ENCODE measurements around the gene MIOX.

Gene MIOX

DNA sequence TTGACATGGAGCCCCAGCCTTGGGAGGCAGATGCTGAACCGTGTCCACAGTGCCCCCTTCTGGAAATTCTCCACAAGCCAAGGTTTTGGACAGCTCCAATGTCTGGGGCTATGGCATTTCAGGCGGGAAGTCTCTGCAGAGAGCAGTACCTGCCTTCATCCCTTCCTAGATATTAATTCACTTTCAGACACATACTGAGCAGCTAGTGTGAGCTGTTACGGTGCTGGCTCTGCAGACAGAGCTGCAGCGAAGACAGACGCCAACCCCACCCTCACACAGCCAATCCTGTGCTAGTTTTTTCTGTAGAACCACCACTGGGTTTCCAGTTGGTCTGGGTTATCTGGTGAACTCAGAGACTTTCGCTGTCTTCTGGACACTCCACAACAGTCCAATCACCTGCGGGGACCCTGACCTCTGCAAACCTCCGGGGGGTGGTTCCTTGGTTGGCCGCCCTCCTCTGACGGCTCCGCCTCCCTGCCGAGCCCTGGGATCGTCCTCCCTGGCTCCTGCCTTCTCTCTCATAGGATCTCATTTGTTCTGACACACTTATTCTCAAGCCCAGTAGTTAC is 11.7 kb downstream of the MIOX start:
- peak; percentile 27; the same call in 1 of the 2 replicates for TF ChIP-seq NFIC (IDR thresholded peaks at IDR 0.05)
- TF ChIP-seq USF1 (IDR thresholded peaks at IDR 0.05): no peak
- no peak for TF ChIP-seq CEBPB (IDR thresholded peaks at IDR 0.05)
- TF ChIP-seq TAF1 (IDR thresholded peaks at IDR 0.05; ENCODE audit: low read depth): no peak
- TF ChIP-seq, protein P1, sequence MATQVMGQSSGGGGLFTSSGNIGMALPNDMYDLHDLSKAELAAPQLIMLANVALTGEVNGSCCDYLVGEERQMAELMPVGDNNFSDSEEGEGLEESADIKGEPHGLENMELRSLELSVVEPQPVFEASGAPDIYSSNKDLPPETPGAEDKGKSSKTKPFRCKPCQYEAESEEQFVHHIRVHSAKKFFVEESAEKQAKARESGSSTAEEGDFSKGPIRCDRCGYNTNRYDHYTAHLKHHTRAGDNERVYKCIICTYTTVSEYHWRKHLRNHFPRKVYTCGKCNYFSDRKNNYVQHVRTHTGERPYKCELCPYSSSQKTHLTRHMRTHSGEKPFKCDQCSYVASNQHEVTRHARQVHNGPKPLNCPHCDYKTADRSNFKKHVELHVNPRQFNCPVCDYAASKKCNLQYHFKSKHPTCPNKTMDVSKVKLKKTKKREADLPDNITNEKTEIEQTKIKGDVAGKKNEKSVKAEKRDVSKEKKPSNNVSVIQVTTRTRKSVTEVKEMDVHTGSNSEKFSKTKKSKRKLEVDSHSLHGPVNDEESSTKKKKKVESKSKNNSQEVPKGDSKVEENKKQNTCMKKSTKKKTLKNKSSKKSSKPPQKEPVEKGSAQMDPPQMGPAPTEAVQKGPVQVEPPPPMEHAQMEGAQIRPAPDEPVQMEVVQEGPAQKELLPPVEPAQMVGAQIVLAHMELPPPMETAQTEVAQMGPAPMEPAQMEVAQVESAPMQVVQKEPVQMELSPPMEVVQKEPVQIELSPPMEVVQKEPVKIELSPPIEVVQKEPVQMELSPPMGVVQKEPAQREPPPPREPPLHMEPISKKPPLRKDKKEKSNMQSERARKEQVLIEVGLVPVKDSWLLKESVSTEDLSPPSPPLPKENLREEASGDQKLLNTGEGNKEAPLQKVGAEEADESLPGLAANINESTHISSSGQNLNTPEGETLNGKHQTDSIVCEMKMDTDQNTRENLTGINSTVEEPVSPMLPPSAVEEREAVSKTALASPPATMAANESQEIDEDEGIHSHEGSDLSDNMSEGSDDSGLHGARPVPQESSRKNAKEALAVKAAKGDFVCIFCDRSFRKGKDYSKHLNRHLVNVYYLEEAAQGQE (IDR thresholded peaks at IDR 0.05; ENCODE audit: low read depth): peak; percentile 75
- no peak for TF ChIP-seq YY1 (IDR thresholded peaks at IDR 0.05; ENCODE audit: low read depth)
- TF ChIP-seq CREB1 (IDR thresholded peaks at IDR 0.05; ENCODE audit: low read depth): no peak
- peak; percentile 41 for TF ChIP-seq TCF12 (IDR thresholded peaks at IDR 0.05; ENCODE audit: low read depth)
- no peak for TF ChIP-seq EGR1 (IDR thresholded peaks at IDR 0.05)
- TF ChIP-seq ZBTB7A (IDR thresholded peaks at IDR 0.05; ENCODE audit: low read depth): no peak
- TF ChIP-seq TEAD4 (IDR thresholded peaks at IDR 0.05): peak; percentile 71
- TF ChIP-seq, protein P2, sequence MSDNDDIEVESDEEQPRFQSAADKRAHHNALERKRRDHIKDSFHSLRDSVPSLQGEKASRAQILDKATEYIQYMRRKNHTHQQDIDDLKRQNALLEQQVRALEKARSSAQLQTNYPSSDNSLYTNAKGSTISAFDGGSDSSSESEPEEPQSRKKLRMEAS (IDR thresholded peaks at IDR 0.05): peak; percentile 64
- peak; percentile 89 for TF ChIP-seq RAD21 (IDR thresholded peaks at IDR 0.05; ENCODE audit: low read depth)
- 0 out of 2 replicates have a peak, but pooled peaks have one; percentile 39 for TF ChIP-seq EP300 (IDR thresholded peaks at IDR 0.05; ENCODE audit: borderline replicate concordance)

GRCh38 chr22:50500452-50500851 is 13.8 kb downstream of the MIOX start:
- TF ChIP-seq CEBPB (IDR thresholded peaks at IDR 0.05) (no peak), NFIC (IDR thresholded peaks at IDR 0.05) (no peak), TCF12 (IDR thresholded peaks at IDR 0.05; ENCODE audit: low read depth) (no peak), EGR1 (IDR thresholded peaks at IDR 0.05) (no peak), FOXM1 (IDR thresholded peaks at IDR 0.05; ENCODE audit: borderline replicate concordance, low read depth) (no peak), RAD21 (IDR thresholded peaks at IDR 0.05; ENCODE audit: low read depth) (no peak), CREB1 (IDR thresholded peaks at IDR 0.05; ENCODE audit: low read depth) (no peak), USF1 (IDR thresholded peaks at IDR 0.05) (no peak), TAF1 (IDR thresholded peaks at IDR 0.05; ENCODE audit: low read depth) (no peak), ZBTB7A (IDR thresholded peaks at IDR 0.05; ENCODE audit: low read depth) (no peak), EP300 (IDR thresholded peaks at IDR 0.05; ENCODE audit: borderline replicate concordance) (no peak), YY1 (IDR thresholded peaks at IDR 0.05; ENCODE audit: low read depth) (no peak), TEAD4 (IDR thresholded peaks at IDR 0.05) (no peak)
- TF ChIP-seq, protein P1 (IDR thresholded peaks at IDR 0.05; ENCODE audit: low read depth): no peak
- TF ChIP-seq, protein P2 (IDR thresholded peaks at IDR 0.05): no peak

- no peak for TF ChIP-seq YY1 (IDR thresholded peaks at IDR 0.05; ENCODE audit: low read depth)
- no peak for TF ChIP-seq TCF12 (IDR thresholded peaks at IDR 0.05; ENCODE audit: low read depth)
- no peak for TF ChIP-seq RAD21 (IDR thresholded peaks at IDR 0.05; ENCODE audit: low read depth)
- TF ChIP-seq ZBTB7A (IDR thresholded peaks at IDR 0.05; ENCODE audit: low read depth): no peak
- no peak for TF ChIP-seq CEBPB (IDR thresholded peaks at IDR 0.05)
- TF ChIP-seq TEAD4 (IDR thresholded peaks at IDR 0.05): no peak
- no peak for TF ChIP-seq EGR1 (IDR thresholded peaks at IDR 0.05)
- no peak for TF ChIP-seq NFIC (IDR thresholded peaks at IDR 0.05)
- TF ChIP-seq TAF1 (IDR thresholded peaks at IDR 0.05; ENCODE audit: low read depth): no peak
- TF ChIP-seq FOXM1 (IDR thresholded peaks at IDR 0.05; ENCODE audit: borderline replicate concordance, low read depth): no peak
- TF ChIP-seq, protein P1 (IDR thresholded peaks at IDR 0.05; ENCODE audit: low read depth): no peak
These were observed 15.4 kb downstream of the MIOX start for GRCh38 chr22:50502096-50502495.

All from Ishikawa (cell line).